OCI-LY7 (cell line): ENCODE results near the gene LPP.

Experiments
- CTCF ChIP-seq: fragments of 200-600 bp; sonication (generic); conservative IDR thresholded peaks from 2 replicates; pipeline ENCODE4 v1.5.1; 2014; ENCODE audit warnings: mild to moderate bottlenecking, antibody characterized with exemption, low read length, moderate library complexity, mixed read lengths
- EZH2phosphoT487 ChIP-seq: fragments of 200-600 bp; sonication (generic); IDR thresholded peaks from 2 replicates; pipeline ENCODE4 v1.6.1; 2018; ENCODE audit warnings: low read depth, borderline replicate concordance, mild to moderate bottlenecking, mixed run types, antibody characterized with exemption, low read length, moderate library complexity, mixed read lengths

- TF ChIP-seq CTCF (no peak), EZH2phosphoT487 (no peak)
These were observed 172.2 kb downstream of the LPP start for GRCh38 chr3:188326111-188326510.
